Activated CD4-positive, alpha-beta T cell treated with anti-CD3 and anti-CD28 coated beads, Interleukin-2, amount 50 U/mL, for 1 hour (primary cell): Measurements from ENCODE around the gene NMT1.

Source experiments
- DNase-seq: peaks from one replicate; pipeline ENCODE4 v3.0.0-alpha.2; 2020

NMT1 gene

GRCh38 chr17:45138911-45139532, 77.9 kb downstream of the NMT1 start:
- DNase-seq, result no peak

- DNase-seq, result no peak
Measured at GRCh38 chr17:45139533-45139920, 78.4 kb downstream of the NMT1 start.

GRCh38 chr17:45143094-45143670, 82.1 kb downstream of the NMT1 start:
- DNase-seq, result no peak

- no peak for DNase-seq
Measured at GRCh38 chr17:45143767-45144198, 82.7 kb downstream of the NMT1 start.

- no peak for DNase-seq
Measured at GRCh38 chr17:45144199-45145034, 83.3 kb downstream of the NMT1 start.

GRCh38 chr17:45145035-45145389, 83.9 kb downstream of the NMT1 start:
- no peak for DNase-seq

GRCh38 chr17:45146166-45146565, 85.0 kb downstream of the NMT1 start:
- DNase-seq, result no peak

GRCh38 chr17:45146592-45146889, 85.4 kb downstream of the NMT1 start:
- DNase-seq, result no peak

- peak; percentile 65 for DNase-seq
Measured at GRCh38 chr17:45146890-45147580, 85.9 kb downstream of the NMT1 start.

GRCh38 chr17:45147581-45148182, 86.6 kb downstream of the NMT1 start:
- peak; percentile 67 for DNase-seq

GRCh38 chr17:45148183-45149036, 87.3 kb downstream of the NMT1 start, which contains the start of gene HEXIM1:
HEXIM1 (plus strand) TSS chr17:45148475; CDS start chr17:45149191, 716 bp downstream.
- peak; percentile 98 for DNase-seq

GRCh38 chr17:45149037-45149668, 88.0 kb downstream of the NMT1 start:
- peak; percentile 70 for DNase-seq

GRCh38 chr17:45149669-45150664, 88.8 kb downstream of the NMT1 start:
- peak; percentile 26 for DNase-seq

GRCh38 chr17:45150911-45151809, 90.0 kb downstream of the NMT1 start:
- DNase-seq, result no peak

GRCh38 chr17:45155029-45155428, 93.9 kb downstream of the NMT1 start:
- no peak for DNase-seq

- no peak for DNase-seq
Measured at GRCh38 chr17:45155483-45155882, 94.4 kb downstream of the NMT1 start.

- no peak for DNase-seq
Measured at GRCh38 chr17:45156242-45156641, 95.1 kb downstream of the NMT1 start.
